Peyer's patch (tissue), 4 donors: ENCODE measurements around the gene ASRGL1. TPM values are rescaled to one million over a fixed set of nuclear protein-coding genes. Genes with fewer than 3 reads are reported as not detected.

Experiments used
- DNase-seq, 3 donors: peaks; one replicate each; pipeline ENCODE4 v3.0.0-alpha.2; 2017 to 2019
- H3K27ac ChIP-seq, 4 donors: fragments of 200-600 bp; sonication (generic); one replicate each; pipeline ENCODE4 v1.5.1; 2016 to 2019
- H3K27me3 ChIP-seq, 2 donors: fragments of 200-600 bp; sonication (generic); one replicate each; pipeline ENCODE4 v1.5.1; 2019
- H3K36me3 ChIP-seq, 3 donors: fragments of 200-600 bp; sonication (generic); one replicate each; pipeline ENCODE4 v1.5.1; 2016 to 2019
- H3K4me1 ChIP-seq, 4 donors: fragments of 200-600 bp; sonication (generic); one replicate each; pipeline ENCODE4 v1.5.1; 2016 to 2019
- H3K4me3 ChIP-seq, 4 donors: fragments of 200-600 bp; sonication (generic); 1 replicate in 3 of 4; 2 replicates in 1 of 4; pipeline ENCODE4 v1.5.1; 2016 to 2019; ENCODE audit warnings: mild to moderate bottlenecking in 1 of 4
- H3K9me3 ChIP-seq, 4 donors: fragments of 200-600 bp; sonication (generic); one replicate each; pipeline ENCODE4 v1.5.1; 2016 to 2019; ENCODE audit warnings: mild to moderate bottlenecking in 1 of 4
- CTCF ChIP-seq, 6 experiments: fragments of 450-650 bp in 4 of 6; fragments of 200-600 bp in 2 of 6; sonication (generic) in 1 of 6; IDR thresholded peaks; one replicate each; pipeline ENCODE4 v1.5.1; 2017 to 2019; ENCODE audit warnings: antibody characterized with exemption in 6 of 6, mild to moderate bottlenecking in 3 of 6, moderate library complexity in 1 of 6
- POLR2A ChIP-seq, 2 donors: fragments of 450-650 bp; IDR thresholded peaks; one replicate each; pipeline ENCODE4 v1.5.1; 2017; ENCODE audit warnings: antibody characterized with exemption in 2 of 2, mild to moderate bottlenecking in 2 of 2, moderate library complexity in 2 of 2
- total RNA-seq, 4 donors: library from RNA; depleted of rRNA; stranded (reverse); fragments of >200 nt; gene quantifications; one replicate each; pipeline ENCODE4 v1.1.0, GENCODE V29; 2016

Gene ASRGL1
- total RNA-seq, 4 donors from 2014 or later, result 26.0 to 57.8 (median 29.8) TPM

- no peak for DNase-seq
- no peaks in the 10 kb centered on the region for H3K27me3 ChIP-seq
- no peaks in the 10 kb centered on the region for H3K4me1 ChIP-seq
- no peaks in the 10 kb centered on the region for H3K36me3 ChIP-seq
- TF ChIP-seq POLR2A (IDR thresholded peaks at IDR 0.05) (no peak), CTCF (IDR thresholded peaks at IDR 0.05) (no peak)
- H3K27ac ChIP-seq, result no peak overlapping the region
- H3K4me3 ChIP-seq, result no peak overlapping the region
- H3K9me3 ChIP-seq, result no peaks in the 10 kb centered on the region
Measured at GRCh38 chr11:62409831-62410230, 72.6 kb downstream of the ASRGL1 start.

- no peak overlapping the region for H3K4me3 ChIP-seq
- H3K9me3 ChIP-seq, result no peaks in the 10 kb centered on the region
- H3K27me3 ChIP-seq, result no peaks in the 10 kb centered on the region
- no peaks in the 10 kb centered on the region for H3K36me3 ChIP-seq
- no peaks in the 10 kb centered on the region for H3K4me1 ChIP-seq
- H3K27ac ChIP-seq, result no peak overlapping the region
- no peak for DNase-seq
- no peak for TF ChIP-seq POLR2A (IDR thresholded peaks at IDR 0.05)
- TF ChIP-seq CTCF (IDR thresholded peaks at IDR 0.05), result no peak
Measured at GRCh38 chr11:62410972-62411371, 73.7 kb downstream of the ASRGL1 start.

GRCh38 chr11:62411524-62411923 is 74.3 kb downstream of the ASRGL1 start:
- H3K4me3 ChIP-seq, result no peak overlapping the region
- H3K27ac ChIP-seq, result no peak overlapping the region
- H3K36me3 ChIP-seq, result no peaks in the 10 kb centered on the region
- no peaks in the 10 kb centered on the region for H3K9me3 ChIP-seq
- no peaks in the 10 kb centered on the region for H3K4me1 ChIP-seq
- no peaks in the 10 kb centered on the region for H3K27me3 ChIP-seq
- DNase-seq, result no peak
- TF ChIP-seq POLR2A (IDR thresholded peaks at IDR 0.05), result no peak
- TF ChIP-seq CTCF (IDR thresholded peaks at IDR 0.05), result no peak

- Histone ChIP-seq H3K27ac (no peak overlapping the region), H3K27me3 (no peaks in the 10 kb centered on the region), H3K9me3 (no peaks in the 10 kb centered on the region), H3K36me3 (no peaks in the 10 kb centered on the region), H3K4me1 (no peaks in the 10 kb centered on the region), H3K4me3 (no peak overlapping the region)
- DNase-seq, result no peak
- TF ChIP-seq POLR2A (IDR thresholded peaks at IDR 0.05), result no peak
Measured at GRCh38 chr11:62413060-62413696, 75.9 kb downstream of the ASRGL1 start.

GRCh38 chr11:62416596-62416995 is 79.3 kb downstream of the ASRGL1 start:
- H3K4me1 ChIP-seq, result no peaks in the 10 kb centered on the region
- DNase-seq, result no peak
- no peak overlapping the region for H3K4me3 ChIP-seq
- TF ChIP-seq POLR2A (IDR thresholded peaks at IDR 0.05), result no peak
- TF ChIP-seq CTCF (IDR thresholded peaks at IDR 0.05), result no peak
- no peaks in the 10 kb centered on the region for H3K9me3 ChIP-seq
- no peaks in the 10 kb centered on the region for H3K36me3 ChIP-seq
- no peaks in the 10 kb centered on the region for H3K27me3 ChIP-seq
- H3K27ac ChIP-seq, result no peak overlapping the region

- no peak for DNase-seq
- Histone ChIP-seq H3K9me3 (no peaks in the 10 kb centered on the region), H3K27me3 (no peaks in the 10 kb centered on the region), H3K27ac (no peak overlapping the region), H3K4me1 (no peaks in the 10 kb centered on the region), H3K4me3 (no peak overlapping the region), H3K36me3 (no peaks in the 10 kb centered on the region)
- TF ChIP-seq CTCF (IDR thresholded peaks at IDR 0.05) (no peak), POLR2A (IDR thresholded peaks at IDR 0.05) (no peak)
Measured at GRCh38 chr11:62418136-62418535, 80.9 kb downstream of the ASRGL1 start.
